Prostate gland (tissue), 2 donors: ENCODE results near the gene MS4A2.

ENCODE experiments used
- POLR2AphosphoS5 ChIP-seq: sonication (generic); formaldehyde crosslinking; IDR thresholded peaks from one replicate; pipeline ENCODE4 v1.6.1; 2017; ENCODE audit warnings: antibody characterized with exemption
- TF ChIP-seq, protein P1 (sequence below), 4 experiments: fragments of 200-600 bp in 2 of 4; fragments of 450-650 bp in 2 of 4; sonication (generic) in 2 of 4; IDR thresholded peaks; 1 replicate in 3 of 4; 2 replicates in 1 of 4; pipeline ENCODE4 v1.5.1; 2016 to 2019; ENCODE audit warnings: antibody characterized with exemption in 4 of 4, mild to moderate bottlenecking in 2 of 4, moderate library complexity in 2 of 4

DNA sequence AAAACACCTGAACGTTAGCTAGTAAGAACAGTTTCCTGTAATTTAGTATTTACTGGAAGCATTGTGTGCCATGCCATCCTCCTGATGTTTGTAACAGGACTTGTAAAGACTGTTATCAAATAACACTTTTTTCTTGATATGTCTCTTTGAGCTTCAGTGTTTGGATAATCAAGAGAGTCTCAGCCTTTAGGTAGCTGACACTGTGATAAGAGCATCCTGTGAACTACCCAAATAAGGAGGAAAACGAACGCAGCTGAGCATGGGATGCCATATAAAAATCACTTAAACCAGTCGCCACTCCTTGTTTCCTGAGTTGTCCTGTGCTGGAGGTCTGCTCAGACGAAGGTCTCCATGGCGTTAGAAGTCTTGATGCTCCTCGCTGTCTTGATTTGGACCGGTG is 48.4 kb upstream of the MS4A2 start, which contains the start of gene OOSP2:
- TF ChIP-seq POLR2AphosphoS5, result no peak
- TF ChIP-seq, protein P1, sequence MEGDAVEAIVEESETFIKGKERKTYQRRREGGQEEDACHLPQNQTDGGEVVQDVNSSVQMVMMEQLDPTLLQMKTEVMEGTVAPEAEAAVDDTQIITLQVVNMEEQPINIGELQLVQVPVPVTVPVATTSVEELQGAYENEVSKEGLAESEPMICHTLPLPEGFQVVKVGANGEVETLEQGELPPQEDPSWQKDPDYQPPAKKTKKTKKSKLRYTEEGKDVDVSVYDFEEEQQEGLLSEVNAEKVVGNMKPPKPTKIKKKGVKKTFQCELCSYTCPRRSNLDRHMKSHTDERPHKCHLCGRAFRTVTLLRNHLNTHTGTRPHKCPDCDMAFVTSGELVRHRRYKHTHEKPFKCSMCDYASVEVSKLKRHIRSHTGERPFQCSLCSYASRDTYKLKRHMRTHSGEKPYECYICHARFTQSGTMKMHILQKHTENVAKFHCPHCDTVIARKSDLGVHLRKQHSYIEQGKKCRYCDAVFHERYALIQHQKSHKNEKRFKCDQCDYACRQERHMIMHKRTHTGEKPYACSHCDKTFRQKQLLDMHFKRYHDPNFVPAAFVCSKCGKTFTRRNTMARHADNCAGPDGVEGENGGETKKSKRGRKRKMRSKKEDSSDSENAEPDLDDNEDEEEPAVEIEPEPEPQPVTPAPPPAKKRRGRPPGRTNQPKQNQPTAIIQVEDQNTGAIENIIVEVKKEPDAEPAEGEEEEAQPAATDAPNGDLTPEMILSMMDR (IDR thresholded peaks at IDR 0.05), result no peak
